Muscle layer of duodenum (tissue), 2 donors: Measurements from ENCODE around the gene SOX2.
A peak's percentile ranks its signal among the peaks of the same experiment; 100 is the strongest.

Experiments
- H3K27ac ChIP-seq: one replicate; pipeline ENCODE4 v1.7.0; 2013; ENCODE audit warnings: mild to moderate bottlenecking, low read length
- H3K27me3 ChIP-seq: one replicate; pipeline ENCODE4 v1.7.0; 2013; ENCODE audit warnings: low read depth, mild to moderate bottlenecking, control low read depth, low read length
- H3K36me3 ChIP-seq, 2 donors: one replicate each; pipeline ENCODE4 v1.7.0; 2013; ENCODE audit warnings: low read length in 2 of 2, control low read depth in 1 of 2, mild to moderate bottlenecking in 1 of 2; ENCODE audit not compliant: insufficient read depth in 2 of 2, control insufficient read depth in 1 of 2
- H3K4me1 ChIP-seq, 2 donors: one replicate each; pipeline ENCODE4 v1.7.0; 2013; ENCODE audit warnings: low read length in 2 of 2, mild to moderate bottlenecking in 2 of 2, control low read depth in 1 of 2, moderate library complexity in 1 of 2; ENCODE audit not compliant: insufficient read depth in 2 of 2, control insufficient read depth in 1 of 2
- H3K4me3 ChIP-seq, 2 donors: one replicate each; pipeline ENCODE4 v1.7.0; 2013; ENCODE audit warnings: low read length in 2 of 2, low read depth in 1 of 2, mild to moderate bottlenecking in 1 of 2
- H3K9me3 ChIP-seq, 2 donors: one replicate each; pipeline ENCODE4 v1.7.0; 2013; ENCODE audit warnings: low read length in 2 of 2, control low read depth in 1 of 2, mild to moderate bottlenecking in 1 of 2; ENCODE audit not compliant: control insufficient read depth in 1 of 2
- donor health status: healthy.

The SOX2 gene

DNA sequence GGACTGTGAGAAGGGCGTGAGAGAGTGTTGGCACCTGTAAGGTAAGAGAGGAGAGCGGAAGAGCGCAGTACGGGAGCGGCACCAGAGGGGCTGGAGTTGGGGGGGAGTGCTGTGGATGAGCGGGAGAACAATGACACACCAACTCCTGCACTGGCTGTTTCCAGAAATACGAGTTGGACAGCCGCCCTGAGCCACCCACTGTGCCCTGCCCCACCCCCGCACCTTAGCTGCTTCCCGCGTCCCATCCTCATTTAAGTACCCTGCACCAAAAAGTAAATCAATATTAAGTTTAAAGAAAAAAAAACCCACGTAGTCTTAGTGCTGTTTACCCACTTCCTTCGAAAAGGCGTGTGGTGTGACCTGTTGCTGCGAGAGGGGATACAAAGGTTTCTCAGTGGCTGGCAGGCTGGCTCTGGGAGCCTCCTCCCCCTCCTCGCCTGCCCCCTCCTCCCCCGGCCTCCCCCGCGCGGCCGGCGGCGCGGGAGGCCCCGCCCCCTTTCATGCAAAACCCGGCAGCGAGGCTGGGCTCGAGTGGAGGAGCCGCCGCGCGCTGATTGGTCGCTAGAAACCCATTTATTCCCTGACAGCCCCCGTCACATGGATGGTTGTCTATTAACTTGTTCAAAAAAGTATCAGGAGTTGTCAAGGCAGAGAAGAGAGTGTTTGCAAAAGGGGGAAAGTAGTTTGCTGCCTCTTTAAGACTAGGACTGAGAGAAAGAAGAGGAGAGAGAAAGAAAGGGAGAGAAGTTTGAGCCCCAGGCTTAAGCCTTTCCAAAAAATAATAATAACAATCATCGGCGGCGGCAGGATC, at the start of gene SOX2:
TSS of gene SOX2 (plus strand) at position 601 of the 811 bp plus-strand sequence. CDS start 436 bp downstream, outside the sequence.
- Histone ChIP-seq H3K4me1 (peaks cover 0 to 34% of the 10 kb centered on the region in 2 donors), H3K4me3 (peak within 1 kb of the TSS; percentile 53 to 58), H3K27ac (no peak within 1 kb of the TSS)

DNA sequence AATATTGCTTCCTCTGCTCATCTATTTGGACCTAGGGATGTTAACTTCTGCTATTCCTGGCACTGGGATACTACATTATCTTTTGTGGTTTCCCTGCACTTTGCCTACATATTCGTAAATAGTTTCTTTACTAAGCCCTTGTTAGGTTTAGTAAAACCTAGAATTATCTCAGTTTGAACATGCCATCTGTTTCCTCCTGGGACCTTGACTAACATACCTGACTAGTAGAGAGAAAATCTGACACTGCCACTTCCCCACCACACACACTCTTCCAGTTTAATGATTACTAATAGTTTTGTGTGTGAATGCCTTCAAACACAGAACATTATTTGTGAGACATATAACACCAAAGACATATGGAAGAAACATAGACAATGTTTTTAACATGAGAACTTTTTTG, 28.2 kb upstream of the SOX2 start:
- Histone ChIP-seq H3K4me1 (no peaks in the 10 kb centered on the region), H3K9me3 (peaks cover 0 to 3% of the 10 kb centered on the region in 2 donors), H3K36me3 (no peaks in the 10 kb centered on the region), H3K27ac (no peak overlapping the region), H3K27me3 (no peaks in the 10 kb centered on the region), H3K4me3 (no peak overlapping the region)

More for the DNA sequence above, at the start of gene SOX2:
- H3K9me3 ChIP-seq, result no peaks in the 10 kb centered on the region
- H3K36me3 ChIP-seq, result no peaks in the 10 kb centered on the region
- peaks cover 66% of the 10 kb centered on the region for H3K27me3 ChIP-seq

DNA sequence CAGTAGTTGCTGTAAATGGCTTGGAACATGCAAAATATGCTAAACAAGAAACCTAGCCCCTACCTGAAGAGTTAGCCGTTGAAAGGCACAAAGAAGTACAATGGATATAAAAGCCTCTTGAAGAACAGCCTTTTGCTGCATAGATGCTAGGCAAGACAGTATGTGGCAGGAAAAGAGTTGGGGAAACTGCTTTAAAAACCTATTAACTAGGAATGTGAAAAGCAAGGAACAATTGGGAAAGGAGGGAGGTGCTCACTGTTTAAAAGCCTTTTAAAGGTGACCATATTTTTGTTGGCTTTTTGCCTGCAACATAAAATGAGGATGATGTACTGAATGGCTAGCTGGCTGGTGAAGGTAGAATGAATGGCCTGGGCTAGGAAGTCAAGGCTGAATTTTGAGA, 24.5 kb upstream of the SOX2 start:
- H3K36me3 ChIP-seq, result no peaks in the 10 kb centered on the region
- H3K9me3 ChIP-seq, result no peaks in the 10 kb centered on the region
- no peaks in the 10 kb centered on the region for H3K27me3 ChIP-seq
- H3K4me1 ChIP-seq, result no peaks in the 10 kb centered on the region
- H3K27ac ChIP-seq, result no peak overlapping the region
- H3K4me3 ChIP-seq, result no peak overlapping the region

DNA sequence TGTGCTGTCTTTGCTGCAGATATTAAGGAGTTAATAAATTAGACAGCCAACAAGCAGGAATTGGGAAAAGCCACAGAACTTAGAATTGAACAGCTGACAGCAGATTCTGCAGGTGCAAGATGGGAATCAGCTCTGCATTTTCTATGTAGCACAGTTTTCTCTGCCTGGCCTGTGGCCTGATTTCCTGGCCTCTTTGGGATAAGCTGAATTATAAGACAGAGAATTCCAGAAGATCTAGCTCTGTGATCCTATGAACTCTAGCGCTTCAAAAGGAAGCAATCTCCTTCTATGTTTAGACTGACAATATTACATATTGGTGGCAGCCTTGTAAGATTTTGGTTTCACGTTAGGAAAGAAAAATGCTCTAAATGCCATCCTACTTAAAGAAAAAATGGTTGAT, 24.0 kb upstream of the SOX2 start:
- no peaks in the 10 kb centered on the region for H3K27me3 ChIP-seq
- no peak overlapping the region for H3K27ac ChIP-seq
- no peaks in the 10 kb centered on the region for H3K9me3 ChIP-seq
- H3K4me3 ChIP-seq, result no peak overlapping the region
- no peaks in the 10 kb centered on the region for H3K36me3 ChIP-seq
- H3K4me1 ChIP-seq, result no peaks in the 10 kb centered on the region

DNA sequence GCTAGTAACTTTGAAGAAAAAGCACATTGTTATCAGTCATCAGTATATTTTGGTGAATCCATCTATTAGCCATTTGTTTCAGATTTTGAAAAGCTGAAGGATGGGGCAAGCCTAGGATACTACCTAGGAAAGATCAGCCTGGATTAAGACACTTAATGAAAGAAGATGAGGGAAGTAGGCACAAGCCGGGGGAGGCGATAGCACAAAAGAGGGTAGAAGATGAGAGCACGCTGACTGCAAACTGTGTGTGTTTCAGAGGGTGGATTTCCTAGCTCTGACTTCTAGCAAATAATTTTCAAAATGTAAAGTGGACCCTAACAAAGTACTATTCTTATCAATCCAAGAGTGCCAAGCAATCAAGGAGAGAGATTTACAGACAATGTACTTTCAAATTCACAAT, 22.2 kb upstream of the SOX2 start:
- Histone ChIP-seq H3K27me3 (no peaks in the 10 kb centered on the region), H3K27ac (no peak overlapping the region), H3K36me3 (no peaks in the 10 kb centered on the region), H3K9me3 (no peaks in the 10 kb centered on the region), H3K4me1 (no peaks in the 10 kb centered on the region), H3K4me3 (no peak overlapping the region)

DNA sequence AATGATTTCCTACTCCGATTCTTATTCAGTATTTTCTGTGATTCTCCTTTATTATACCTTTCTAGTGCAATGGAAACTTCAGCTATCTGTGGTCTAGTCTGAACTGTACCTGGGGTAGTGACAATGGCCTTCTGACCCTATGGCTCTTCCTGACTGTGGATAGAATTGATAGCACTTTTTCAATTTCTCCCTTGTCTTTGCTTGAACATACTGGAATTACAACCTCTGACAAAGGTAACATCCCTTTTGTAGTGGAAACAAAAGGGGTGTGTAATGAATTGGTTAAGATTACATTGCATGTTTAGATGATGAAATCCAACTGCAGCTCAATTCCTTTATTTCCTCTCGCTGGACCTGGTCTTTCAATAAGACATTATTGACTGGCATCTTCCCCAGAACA, 21.0 kb upstream of the SOX2 start:
- Histone ChIP-seq H3K4me3 (no peak overlapping the region), H3K27ac (no peak overlapping the region), H3K4me1 (peaks cover 0 to 8% of the 10 kb centered on the region in 2 donors), H3K9me3 (no peaks in the 10 kb centered on the region), H3K36me3 (no peaks in the 10 kb centered on the region), H3K27me3 (peaks cover 3% of the 10 kb centered on the region)

DNA sequence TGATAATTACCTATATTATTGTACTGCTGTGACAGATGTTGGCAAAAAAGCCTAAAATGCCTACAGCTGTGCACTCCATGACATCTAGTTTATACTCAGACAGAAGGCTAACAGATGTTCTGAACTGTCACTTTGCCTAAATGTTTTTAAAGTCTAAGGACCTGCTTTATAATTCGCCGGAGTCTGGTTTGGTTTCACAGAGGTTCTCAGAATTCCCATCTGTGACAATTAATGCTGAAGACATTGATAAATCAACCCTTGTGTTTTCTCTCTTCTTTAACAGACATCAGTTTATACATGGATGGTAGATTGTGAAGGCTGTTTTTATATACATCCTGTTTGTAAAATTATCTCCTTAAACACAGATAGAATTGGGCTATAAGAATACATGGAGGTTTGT, 19.8 kb upstream of the SOX2 start:
- peaks cover 15% of the 10 kb centered on the region for H3K27me3 ChIP-seq
- H3K4me1 ChIP-seq, result peaks cover 4 to 19% of the 10 kb centered on the region in 2 donors
- H3K4me3 ChIP-seq, result no peak overlapping the region
- H3K27ac ChIP-seq, result no peak overlapping the region
- H3K9me3 ChIP-seq, result no peaks in the 10 kb centered on the region
- no peaks in the 10 kb centered on the region for H3K36me3 ChIP-seq

DNA sequence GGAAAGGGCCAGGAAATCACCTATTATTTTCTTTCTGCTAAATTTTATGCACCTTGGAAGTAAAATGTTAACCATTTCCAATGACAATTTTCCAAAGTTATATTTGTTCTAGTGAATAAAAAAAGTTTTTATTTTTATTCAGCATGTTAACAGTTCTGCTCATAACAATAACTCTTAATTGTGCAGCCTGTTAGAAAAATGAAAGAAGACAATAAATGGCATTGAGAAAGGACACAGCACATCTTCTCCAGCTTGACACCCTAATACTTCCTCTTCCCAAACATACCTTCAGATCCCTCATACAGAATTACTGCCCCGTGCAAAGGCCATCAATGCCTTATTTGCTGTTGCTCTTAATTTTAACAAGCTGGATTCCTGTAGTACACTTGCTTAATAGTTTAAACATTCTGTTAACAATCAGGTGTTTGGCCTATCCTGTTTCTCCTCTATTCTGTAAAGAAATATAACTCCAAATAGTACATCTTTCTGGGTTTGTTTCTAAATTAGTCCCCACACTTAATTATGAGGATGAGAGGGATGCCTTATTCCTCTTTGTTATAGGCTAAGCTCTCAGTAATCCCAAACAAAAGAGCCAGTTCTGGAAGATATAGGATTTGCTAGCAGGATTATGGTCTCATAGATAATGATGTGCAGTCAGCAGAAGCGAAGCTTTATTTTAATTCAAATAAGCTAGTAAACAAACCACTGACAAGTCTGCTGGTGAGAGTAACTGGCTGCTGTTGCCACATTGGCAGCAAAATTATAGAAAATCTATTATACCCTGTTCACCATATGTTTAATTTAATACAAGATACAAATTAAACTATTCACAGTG, 19.2 kb upstream of the SOX2 start:
- peaks cover 18% of the 10 kb centered on the region for H3K27me3 ChIP-seq

DNA sequence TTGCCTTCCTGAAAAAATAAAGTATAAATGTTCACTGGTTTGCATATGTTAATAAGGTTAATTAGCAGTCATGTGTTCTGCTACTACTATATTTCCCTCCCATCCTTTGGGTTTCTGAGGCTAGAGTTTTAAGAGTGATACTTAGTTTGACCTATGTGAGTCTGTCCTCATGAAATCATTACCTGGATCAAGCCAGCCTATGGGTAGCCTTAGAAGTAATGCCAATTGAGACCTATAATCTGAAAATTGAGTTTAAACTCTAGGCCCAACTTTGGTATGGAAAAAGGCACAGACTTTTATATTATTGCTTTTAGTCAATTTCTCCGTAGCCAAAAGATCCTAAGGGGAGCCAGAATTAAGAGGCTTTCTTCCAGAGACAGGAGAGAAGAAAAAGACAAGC, 18.4 kb upstream of the SOX2 start:
- no peaks in the 10 kb centered on the region for H3K36me3 ChIP-seq
- no peak overlapping the region for H3K4me3 ChIP-seq
- H3K4me1 ChIP-seq, result peaks cover 4 to 20% of the 10 kb centered on the region in 2 donors
- peaks cover 23% of the 10 kb centered on the region for H3K27me3 ChIP-seq
- H3K27ac ChIP-seq, result no peak overlapping the region
- H3K9me3 ChIP-seq, result no peaks in the 10 kb centered on the region

More for the DNA sequence above, 19.2 kb upstream of the SOX2 start:
- no peaks in the 10 kb centered on the region for H3K36me3 ChIP-seq
- H3K27ac ChIP-seq, result no peak overlapping the region
- peaks cover 4 to 20% of the 10 kb centered on the region in 2 donors for H3K4me1 ChIP-seq
- no peaks in the 10 kb centered on the region for H3K9me3 ChIP-seq
- no peak overlapping the region for H3K4me3 ChIP-seq

DNA sequence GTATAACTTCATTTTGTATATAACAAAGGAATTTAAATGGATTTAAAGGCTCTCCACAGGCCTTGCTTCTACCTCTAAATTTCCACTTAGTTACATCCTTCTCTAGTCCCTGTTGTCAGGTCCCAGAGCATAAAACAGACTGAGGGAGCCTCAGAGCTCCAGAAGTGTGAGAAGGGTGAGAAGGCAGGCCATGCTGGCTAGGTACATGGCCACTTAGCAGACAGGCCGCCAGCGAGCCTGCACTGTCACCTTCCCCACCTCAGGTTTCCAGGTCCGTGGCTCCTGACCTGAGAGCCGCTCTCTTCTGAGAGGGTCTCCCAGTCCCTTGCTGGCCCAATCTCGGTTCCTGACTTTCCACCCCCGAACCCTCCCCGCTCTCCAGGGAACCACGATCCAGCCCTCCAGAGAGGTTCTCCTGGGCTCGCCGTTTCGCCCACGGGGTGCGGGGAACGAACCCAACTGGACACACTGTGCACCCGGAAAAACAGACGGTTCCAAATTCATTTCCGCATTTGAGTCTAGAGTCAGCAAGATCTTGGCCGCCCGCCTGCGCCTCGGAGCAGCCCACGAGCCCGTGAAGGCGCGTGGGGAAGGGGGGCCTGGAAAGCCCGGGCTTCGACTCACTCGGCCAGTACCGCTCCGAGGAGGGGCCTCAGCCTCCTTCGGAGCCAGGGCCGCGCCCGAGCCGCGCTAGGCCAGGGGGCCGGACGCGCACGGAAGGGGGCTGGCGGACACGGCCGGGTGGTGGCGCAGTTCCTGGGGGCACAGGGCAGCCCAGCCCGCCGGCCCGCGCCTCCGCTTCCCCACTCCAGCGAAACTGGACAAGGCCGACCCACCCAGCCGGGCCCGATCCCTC, 16.7 kb upstream of the SOX2 start:
- H3K4me3 ChIP-seq, result peak overlapping the region; percentile 40 to 67
- H3K27ac ChIP-seq, result no peak overlapping the region
- H3K9me3 ChIP-seq, result no peaks in the 10 kb centered on the region
- peaks cover 4 to 23% of the 10 kb centered on the region in 2 donors for H3K4me1 ChIP-seq
- H3K27me3 ChIP-seq, result peaks cover 41% of the 10 kb centered on the region
- H3K36me3 ChIP-seq, result no peaks in the 10 kb centered on the region
